ENCODE results near the gene CEP78.
A peak's percentile ranks its signal among the peaks of the same experiment; 100 is the strongest.
"Not testable (repeated sequence)": the region's sequence is repeated elsewhere in the genome, so short reads cannot be mapped to it uniquely, and the experiment has no call there.

The CEP78 gene

GRCh38 chr9:78215706-78216105 lies 20.2 kb upstream of the CEP78 start:
- Mint-ChIP-seq H3K4me3 (no peak overlapping the region), H3K9me3 (no peaks in the 10 kb centered on the region), H3K4me1 (peaks cover 8% of the 10 kb centered on the region), H3K27me3 (no peaks in the 10 kb centered on the region), H3K36me3 (no peaks in the 10 kb centered on the region), H3K27ac (no peak overlapping the region)
- ATAC-seq: no peak

GRCh38 chr9:78218890-78219289 lies 17.0 kb upstream of the CEP78 start:
- no peak overlapping the region for H3K27ac Mint-ChIP-seq
- ATAC-seq: no peak
- no peaks in the 10 kb centered on the region for H3K4me1 Mint-ChIP-seq
- peaks cover 8% of the 10 kb centered on the region for H3K27me3 Mint-ChIP-seq
- H3K4me3 Mint-ChIP-seq: no peak overlapping the region
- no peaks in the 10 kb centered on the region for H3K9me3 Mint-ChIP-seq
- H3K36me3 Mint-ChIP-seq: peaks cover 9% of the 10 kb centered on the region

GRCh38 chr9:78221425-78221824 lies 14.4 kb upstream of the CEP78 start:
- H3K4me3 Mint-ChIP-seq: no peak overlapping the region
- H3K9me3 Mint-ChIP-seq: no peaks in the 10 kb centered on the region
- peaks cover 8% of the 10 kb centered on the region for H3K27me3 Mint-ChIP-seq
- H3K27ac Mint-ChIP-seq: no peak overlapping the region
- no peak for ATAC-seq
- H3K4me1 Mint-ChIP-seq: no peaks in the 10 kb centered on the region
- H3K36me3 Mint-ChIP-seq: peaks cover 9% of the 10 kb centered on the region

GRCh38 chr9:78221841-78222240 lies 14.0 kb upstream of the CEP78 start:
- not testable (repeated sequence) for H3K27ac Mint-ChIP-seq, H3K4me3 Mint-ChIP-seq, ATAC-seq, H3K4me1 Mint-ChIP-seq, H3K36me3 Mint-ChIP-seq, H3K27me3 Mint-ChIP-seq, H3K9me3 Mint-ChIP-seq

GRCh38 chr9:78230761-78231160 lies 5.1 kb upstream of the CEP78 start:
- Mint-ChIP-seq H3K9me3 (no peaks in the 10 kb centered on the region), H3K27ac (no peak overlapping the region), H3K4me1 (no peaks in the 10 kb centered on the region), H3K36me3 (peaks cover 7% of the 10 kb centered on the region), H3K27me3 (no peaks in the 10 kb centered on the region), H3K4me3 (no peak overlapping the region)
- no peak for ATAC-seq

GRCh38 chr9:78232471-78232870 lies 3.4 kb upstream of the CEP78 start:
- H3K9me3 Mint-ChIP-seq, H3K27ac Mint-ChIP-seq, H3K27me3 Mint-ChIP-seq, H3K4me3 Mint-ChIP-seq, ATAC-seq, H3K36me3 Mint-ChIP-seq: not testable (repeated sequence)
- H3K4me1 Mint-ChIP-seq: peaks cover 11% of the 10 kb centered on the region

- Mint-ChIP-seq H3K27ac (no peak overlapping the region), H3K27me3 (no peaks in the 10 kb centered on the region), H3K9me3 (no peaks in the 10 kb centered on the region), H3K4me1 (peaks cover 33% of the 10 kb centered on the region), H3K4me3 (peak overlapping the region; percentile 96), H3K36me3 (peaks cover 13% of the 10 kb centered on the region)
- no peak for ATAC-seq
Measured at GRCh38 chr9:78234810-78235209, 1.1 kb upstream of the CEP78 start.

- ATAC-seq: no peak
- peaks cover 15% of the 10 kb centered on the region for H3K36me3 Mint-ChIP-seq
- H3K4me1 Mint-ChIP-seq: peaks cover 33% of the 10 kb centered on the region
- H3K27me3 Mint-ChIP-seq: no peaks in the 10 kb centered on the region
- H3K4me3 Mint-ChIP-seq: peak overlapping the region; percentile 96
- peak overlapping the region; percentile 93 for H3K27ac Mint-ChIP-seq
- H3K9me3 Mint-ChIP-seq: no peaks in the 10 kb centered on the region
Measured at GRCh38 chr9:78235256-78235761, 566 bp upstream of the CEP78 start.

- Mint-ChIP-seq H3K4me1 (peaks cover 33% of the 10 kb centered on the region), H3K36me3 (peaks cover 20% of the 10 kb centered on the region), H3K4me3 (peak overlapping the region; percentile 96), H3K27me3 (no peaks in the 10 kb centered on the region), H3K9me3 (no peaks in the 10 kb centered on the region), H3K27ac (peak overlapping the region; percentile 93)
- ATAC-seq: no peak
Measured at GRCh38 chr9:78236551-78236910, 656 bp downstream of the CEP78 start.

- no peak for ATAC-seq
- H3K27ac Mint-ChIP-seq: no peak overlapping the region
- no peaks in the 10 kb centered on the region for H3K27me3 Mint-ChIP-seq
- peaks cover 33% of the 10 kb centered on the region for H3K4me1 Mint-ChIP-seq
- no peaks in the 10 kb centered on the region for H3K9me3 Mint-ChIP-seq
- peaks cover 23% of the 10 kb centered on the region for H3K36me3 Mint-ChIP-seq
- H3K4me3 Mint-ChIP-seq: no peak overlapping the region
Measured at GRCh38 chr9:78238046-78239038, 2.5 kb downstream of the CEP78 start.

- Mint-ChIP-seq H3K9me3 (no peaks in the 10 kb centered on the region), H3K27me3 (no peaks in the 10 kb centered on the region), H3K4me3 (no peak overlapping the region), H3K4me1 (peaks cover 33% of the 10 kb centered on the region), H3K36me3 (peaks cover 28% of the 10 kb centered on the region), H3K27ac (no peak overlapping the region)
- ATAC-seq: no peak
Measured at GRCh38 chr9:78239506-78239905, 3.6 kb downstream of the CEP78 start.

GRCh38 chr9:78242041-78242440 lies 6.2 kb downstream of the CEP78 start:
- Mint-ChIP-seq H3K9me3 (no peaks in the 10 kb centered on the region), H3K27ac (no peak overlapping the region), H3K36me3 (peaks cover 44% of the 10 kb centered on the region), H3K4me1 (peaks cover 27% of the 10 kb centered on the region), H3K27me3 (no peaks in the 10 kb centered on the region), H3K4me3 (no peak overlapping the region)
- ATAC-seq: no peak

GRCh38 chr9:78243130-78243529 lies 7.3 kb downstream of the CEP78 start:
- H3K27me3 Mint-ChIP-seq: no peaks in the 10 kb centered on the region
- H3K27ac Mint-ChIP-seq: no peak overlapping the region
- ATAC-seq: no peak
- H3K36me3 Mint-ChIP-seq: peaks cover 53% of the 10 kb centered on the region
- H3K4me1 Mint-ChIP-seq: peaks cover 17% of the 10 kb centered on the region
- H3K9me3 Mint-ChIP-seq: no peaks in the 10 kb centered on the region
- no peak overlapping the region for H3K4me3 Mint-ChIP-seq

- H3K27me3 Mint-ChIP-seq: no peaks in the 10 kb centered on the region
- H3K4me3 Mint-ChIP-seq: no peak overlapping the region
- no peaks in the 10 kb centered on the region for H3K4me1 Mint-ChIP-seq
- H3K36me3 Mint-ChIP-seq: peaks cover 61% of the 10 kb centered on the region
- no peaks in the 10 kb centered on the region for H3K9me3 Mint-ChIP-seq
- no peak for ATAC-seq
- H3K27ac Mint-ChIP-seq: no peak overlapping the region
Measured at GRCh38 chr9:78245401-78245800, 9.5 kb downstream of the CEP78 start.

- H3K9me3 Mint-ChIP-seq: no peaks in the 10 kb centered on the region
- H3K27ac Mint-ChIP-seq: no peak overlapping the region
- H3K4me3 Mint-ChIP-seq: no peak overlapping the region
- H3K27me3 Mint-ChIP-seq: no peaks in the 10 kb centered on the region
- no peak for ATAC-seq
- no peaks in the 10 kb centered on the region for H3K4me1 Mint-ChIP-seq
- H3K36me3 Mint-ChIP-seq: peaks cover 53% of the 10 kb centered on the region
Measured at GRCh38 chr9:78248635-78249034, 12.8 kb downstream of the CEP78 start.

GRCh38 chr9:78249542-78249941 lies 13.7 kb downstream of the CEP78 start:
- no peak overlapping the region for H3K27ac Mint-ChIP-seq
- H3K4me3 Mint-ChIP-seq: no peak overlapping the region
- H3K9me3 Mint-ChIP-seq: no peaks in the 10 kb centered on the region
- no peaks in the 10 kb centered on the region for H3K27me3 Mint-ChIP-seq
- H3K36me3 Mint-ChIP-seq: peaks cover 55% of the 10 kb centered on the region
- no peak for ATAC-seq
- H3K4me1 Mint-ChIP-seq: no peaks in the 10 kb centered on the region

Data from stimulated activated memory B cell treated with anti-CD40 and anti-IgM and Interleukin-4, amounts not matched to agents 10 μg/mL and 1 μg/mL and 100 μg/mL, for 72 hours (primary cell).